CD14-positive monocyte (primary cell): ENCODE measurements around the gene CEP120. TPM values are rescaled to one million over a fixed set of nuclear protein-coding genes. Genes with fewer than 3 reads are reported as not detected.

Source experiments
- DNase-seq, 3 donors: peaks; one replicate each; pipeline ENCODE4 v3.0.0-alpha.2; 2011 to 2022
- H2AFZ ChIP-seq: 2 replicates; pipeline ENCODE4 v1.6.0; 2012; ENCODE audit warnings: mild to moderate bottlenecking, low read depth, low read length, inconsistent platforms; ENCODE audit not compliant: insufficient read depth, poor library complexity, severe bottlenecking
- H3K27ac ChIP-seq, 2 donors: 1 replicate in 1 of 2; 2 replicates in 1 of 2; pipeline ENCODE4 v1.5.1; 2012 to 2013; ENCODE audit warnings: low read length in 2 of 2, control low read depth in 1 of 2, inconsistent platforms in 1 of 2, low read depth in 1 of 2, mild to moderate bottlenecking in 1 of 2
- H3K27me3 ChIP-seq, 2 donors: one replicate each; pipeline versions ENCODE4 v1.6.0 to v1.6.1; 2011 to 2013; ENCODE audit warnings: low read length in 2 of 2; ENCODE audit not compliant: control insufficient read depth in 2 of 2, insufficient read depth in 2 of 2
- H3K36me3 ChIP-seq, 2 donors: replicated peaks in 1 of 2; 1 replicate in 1 of 2; 2 replicates in 1 of 2; pipeline versions ENCODE4 v1.5.1 to v1.6.1; 2012 to 2013; ENCODE audit warnings: low read length in 2 of 2, control low read depth in 1 of 2, inconsistent platforms in 1 of 2, mild to moderate bottlenecking in 1 of 2; ENCODE audit not compliant: insufficient read depth in 2 of 2, control insufficient read depth in 1 of 2
- H3K4me1 ChIP-seq, 2 donors: 1 replicate in 1 of 2; 2 replicates in 1 of 2; pipeline versions ENCODE4 v1.5.1 to v1.6.1; 2012 to 2013; ENCODE audit warnings: low read length in 2 of 2, control low read depth in 1 of 2, inconsistent platforms in 1 of 2, mild to moderate bottlenecking in 1 of 2, moderate library complexity in 1 of 2; ENCODE audit not compliant: insufficient read depth in 2 of 2, control insufficient read depth in 1 of 2
- H3K4me2 ChIP-seq: replicated peaks from 2 replicates; pipeline ENCODE3; 2012; ENCODE audit warnings: low read length, moderate library complexity, mild to moderate bottlenecking; ENCODE audit not compliant: poor library complexity, severe bottlenecking; ENCODE audit errors: extremely low read depth
- H3K4me3 ChIP-seq, 3 experiments: fragments of 200-600 bp in 1 of 3; sonication (generic) in 1 of 3; replicated peaks in 1 of 3; 1 replicate in 2 of 3; 2 replicates in 1 of 3; pipeline ENCODE4 v1.5.1; 2011 to 2013; ENCODE audit warnings: low read length in 3 of 3, mild to moderate bottlenecking in 3 of 3, control low read depth in 2 of 3, low read depth in 2 of 3, inconsistent platforms in 1 of 3, moderate library complexity in 1 of 3
- H3K79me2 ChIP-seq: 2 replicates; pipeline ENCODE4 v1.6.0; 2012; ENCODE audit warnings: mild to moderate bottlenecking, control low read depth, inconsistent platforms, low read length, moderate library complexity; ENCODE audit not compliant: insufficient read depth
- H3K9ac ChIP-seq: 2 replicates; pipeline ENCODE4 v1.6.0; 2017; ENCODE audit warnings: low read length, mild to moderate bottlenecking; ENCODE audit not compliant: insufficient read depth, poor library complexity, severe bottlenecking
- H3K9me3 ChIP-seq, 2 donors: replicated peaks in 1 of 2; 1 replicate in 1 of 2; 2 replicates in 1 of 2; pipeline versions ENCODE4 v1.5.1 to v1.6.1; 2012 to 2013; ENCODE audit warnings: low read length in 2 of 2, control low read depth in 1 of 2; ENCODE audit not compliant: control insufficient read depth in 1 of 2, insufficient read depth in 1 of 2
- H4K20me1 ChIP-seq: 2 replicates; pipeline ENCODE4 v1.6.0; 2012; ENCODE audit warnings: mild to moderate bottlenecking, low read length, control low read depth, moderate library complexity; ENCODE audit not compliant: insufficient read depth
- H3K27ac Mint-ChIP-seq, 7 donors: one replicate each; pipeline ENCODE4 v1.8.0; 2020; ENCODE audit warnings: mild to moderate bottlenecking in 7 of 7, mixed read lengths in 7 of 7, moderate library complexity in 6 of 7, inconsistent platforms in 2 of 7
- H3K27me3 Mint-ChIP-seq, 3 donors: one replicate each; pipeline ENCODE4 v1.8.0; 2021 to 2022; ENCODE audit warnings: low read depth in 3 of 3, mild to moderate bottlenecking in 3 of 3, mixed read lengths in 3 of 3, moderate library complexity in 3 of 3, inconsistent platforms in 1 of 3
- H3K36me3 Mint-ChIP-seq, 2 donors: one replicate each; pipeline ENCODE4 v1.8.0; 2020; ENCODE audit warnings: mixed read lengths in 2 of 2, inconsistent platforms in 1 of 2, mild to moderate bottlenecking in 1 of 2
- H3K4me1 Mint-ChIP-seq: one replicate; pipeline ENCODE4 v1.8.0; 2020; ENCODE audit warnings: mild to moderate bottlenecking, mixed read lengths
- H3K4me3 Mint-ChIP-seq, 2 donors: one replicate each; pipeline ENCODE4 v1.8.0; 2020; ENCODE audit warnings: mild to moderate bottlenecking in 2 of 2, mixed read lengths in 2 of 2, moderate library complexity in 1 of 2
- H3K9me3 Mint-ChIP-seq, 7 donors: one replicate each; pipeline ENCODE4 v1.8.0; 2020 to 2022; ENCODE audit warnings: mixed read lengths in 7 of 7, mild to moderate bottlenecking in 6 of 7, moderate library complexity in 6 of 7, inconsistent platforms in 2 of 7
- CTCF ChIP-seq: fragments of 200-600 bp; IDR thresholded peaks from one replicate; pipeline ENCODE4 v1.8.0; 2022; ENCODE audit warnings: antibody characterized with exemption, mild to moderate bottlenecking
- WGBS: methylation state at CpG from one replicate; pipeline ENCODE4 v1.1.5; 2013; ENCODE audit warnings: missing lambda C conversion rate; ENCODE audit not compliant: insufficient coverage; 5-methylcytosine and 5-hydroxymethylcytosine counted together
- intact Hi-C, 2 donors: fragments of 100-400 bp; cut with micrococcal nuclease; formaldehyde crosslinking; loops; one replicate each; pipeline versions ENCODE4 v1.15.0 to v1.15.1; 2023
- polyA plus RNA-seq, 3 donors: library from polyadenylated mRNA; depleted of rRNA in 1 of 3; unstranded in 2 of 3; stranded (reverse) in 1 of 3; fragments of 300-500 nt in 2 of 3; fragments of >200 nt in 1 of 3; fragmentation: Illumina TruSeq in 2 of 3; gene quantifications; 1 replicate in 2 of 3; 2 replicates in 1 of 3; pipeline ENCODE4 v1.2.3, GENCODE V29; 2012 to 2021

CEP120 gene
- polyA plus RNA-seq, 3 donors, result 6.4 to 7.2 (median 6.6) TPM

- Histone ChIP-seq H2AFZ (no peak overlapping the region), H3K4me3 (no peak overlapping the region), H3K27me3 (no peaks in the 10 kb centered on the region), H3K79me2 (no peaks in the 10 kb centered on the region), H3K4me2 (no peak overlapping the region), H3K27ac (no peak overlapping the region), H3K4me1 (no peaks in the 10 kb centered on the region), H3K9ac (no peak overlapping the region), H3K36me3 (peaks cover 66 to 92% of the 10 kb centered on the region in 2 donors), H3K9me3 (no peaks in the 10 kb centered on the region), H4K20me1 (no peaks in the 10 kb centered on the region)
- H3K36me3 Mint-ChIP-seq, result peaks cover 58 to 59% of the 10 kb centered on the region in 2 donors
- no peaks in the 10 kb centered on the region for H3K9me3 Mint-ChIP-seq
- H3K27me3 Mint-ChIP-seq, result no peaks in the 10 kb centered on the region
- no peak for DNase-seq
- no peak overlapping the region for H3K27ac Mint-ChIP-seq
- WGBS, result no CpG with 5 or more reads among the region's 3 CpGs
- H3K4me3 Mint-ChIP-seq, result no peak overlapping the region
- no peaks in the 10 kb centered on the region for H3K4me1 Mint-ChIP-seq
- intact Hi-C loops, result no loop called here
- TF ChIP-seq CTCF, result no peak
These were observed 35.9 kb downstream of the CEP120 start for GRCh38 chr5:123387313-123387712.

GRCh38 chr5:123382252-123382651 lies 41.0 kb downstream of the CEP120 start:
- H3K36me3 ChIP-seq, result peaks cover 76 to 91% of the 10 kb centered on the region in 2 donors
- intact Hi-C loops, result no loop called here

More at GRCh38 chr5:123382252-123382651, 41.0 kb downstream of the CEP120 start:
- Histone ChIP-seq H3K9me3 (no peaks in the 10 kb centered on the region), H4K20me1 (no peaks in the 10 kb centered on the region), H3K27ac (no peak overlapping the region), H3K9ac (no peak overlapping the region), H3K4me3 (no peak overlapping the region), H3K27me3 (no peaks in the 10 kb centered on the region), H3K79me2 (no peaks in the 10 kb centered on the region), H3K4me1 (no peaks in the 10 kb centered on the region), H2AFZ (no peak overlapping the region), H3K4me2 (no peak overlapping the region)
- WGBS, result no CpG with 5 or more reads among the region's 1 CpG
- H3K4me1 Mint-ChIP-seq, result no peaks in the 10 kb centered on the region
- no peak for DNase-seq
- no peak for TF ChIP-seq CTCF
- H3K27ac Mint-ChIP-seq, result no peak overlapping the region
- no peaks in the 10 kb centered on the region for H3K9me3 Mint-ChIP-seq
- H3K36me3 Mint-ChIP-seq, result peaks cover 57 to 62% of the 10 kb centered on the region in 2 donors
- no peaks in the 10 kb centered on the region for H3K27me3 Mint-ChIP-seq
- no peak overlapping the region for H3K4me3 Mint-ChIP-seq
